NOMO-1 (cell line): Measurements from ENCODE around the gene MYCT1.
"Not testable (repeated sequence)": the region's sequence is repeated elsewhere in the genome, so short reads cannot be mapped to it uniquely, and the experiment has no call there.

Experiments used
- DNase-seq, 2 experiments: peaks; one replicate each; lab custom pipeline; 2025; ENCODE audit not compliant: unreplicated experiment in 2 of 2; lab: John Stamatoyannopoulos, UW

Gene MYCT1, protein sequence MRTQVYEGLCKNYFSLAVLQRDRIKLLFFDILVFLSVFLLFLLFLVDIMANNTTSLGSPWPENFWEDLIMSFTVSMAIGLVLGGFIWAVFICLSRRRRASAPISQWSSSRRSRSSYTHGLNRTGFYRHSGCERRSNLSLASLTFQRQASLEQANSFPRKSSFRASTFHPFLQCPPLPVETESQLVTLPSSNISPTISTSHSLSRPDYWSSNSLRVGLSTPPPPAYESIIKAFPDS

GRCh38 chr6:152697634-152698033 is at the start of gene MYCT1:
Gene MYCT1, plus strand, starts transcription at chr6:152697897. Its CDS starts 6 bp downstream, at chr6:152697903.
- DNase-seq = no peak

DNA sequence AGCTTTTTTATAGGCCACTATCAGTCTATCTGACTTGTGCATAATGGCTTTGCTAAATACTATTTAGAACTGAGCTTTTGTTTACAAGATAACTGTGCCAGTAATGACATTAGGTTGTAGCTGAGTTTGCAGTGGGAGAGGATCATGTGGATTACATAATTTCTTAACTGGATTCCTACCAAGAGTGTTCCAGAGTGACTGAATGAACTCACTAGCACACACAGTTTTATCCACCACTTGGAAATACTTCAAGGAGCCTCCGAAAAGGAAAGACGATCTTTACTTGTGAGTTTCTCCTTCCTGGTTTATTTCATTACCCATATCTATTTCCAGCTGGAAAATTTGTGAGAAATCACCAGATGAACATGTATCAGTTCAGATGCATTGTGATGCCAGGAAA is 49.6 kb upstream of the MYCT1 start:
- DNase-seq = no peak

- no peak for DNase-seq
Measured at GRCh38 chr6:152651986-152652385, 45.7 kb upstream of the MYCT1 start.

DNA sequence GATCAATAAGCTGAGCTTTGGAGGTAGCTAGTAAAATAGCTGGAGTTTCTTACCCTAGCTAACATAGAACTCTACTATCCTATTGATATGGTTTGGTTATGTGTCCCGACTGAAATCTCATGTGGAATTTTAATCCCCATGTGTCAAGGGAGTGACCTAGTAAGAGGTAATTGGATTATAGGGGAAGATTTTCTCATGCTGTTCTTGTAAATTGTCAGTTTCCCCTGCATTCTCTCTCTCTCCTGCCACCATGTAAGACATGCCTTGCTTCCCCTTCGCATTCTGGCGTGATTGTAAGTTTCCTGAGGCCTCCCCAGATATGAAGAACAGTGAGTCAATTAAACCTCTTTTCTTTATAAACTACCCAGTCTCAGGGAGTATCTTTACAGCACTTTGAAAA is 35.9 kb upstream of the MYCT1 start:
- DNase-seq = no peak

DNA sequence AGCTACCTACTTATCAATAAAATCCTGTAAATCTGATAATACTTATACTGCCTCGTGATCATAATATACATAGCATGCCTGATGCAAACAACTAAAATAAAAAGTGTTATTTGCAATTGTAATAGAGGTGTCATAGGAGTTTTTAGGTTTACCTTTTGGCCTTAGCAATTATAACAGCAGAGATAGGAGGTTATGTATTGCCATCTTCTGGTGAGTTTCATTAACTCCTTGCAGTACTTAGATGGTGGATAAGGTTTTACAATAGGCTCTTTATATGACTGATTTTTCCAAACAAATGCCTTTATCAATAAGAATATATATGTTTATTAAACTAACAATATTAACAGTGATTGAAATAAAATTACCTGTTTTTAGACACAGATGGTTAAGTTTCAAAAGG is 27.8 kb upstream of the MYCT1 start:
- DNase-seq = peak; percentile 23 to 57

- DNase-seq = no peak
Measured at GRCh38 chr6:152671171-152671570, 26.5 kb upstream of the MYCT1 start.

DNA sequence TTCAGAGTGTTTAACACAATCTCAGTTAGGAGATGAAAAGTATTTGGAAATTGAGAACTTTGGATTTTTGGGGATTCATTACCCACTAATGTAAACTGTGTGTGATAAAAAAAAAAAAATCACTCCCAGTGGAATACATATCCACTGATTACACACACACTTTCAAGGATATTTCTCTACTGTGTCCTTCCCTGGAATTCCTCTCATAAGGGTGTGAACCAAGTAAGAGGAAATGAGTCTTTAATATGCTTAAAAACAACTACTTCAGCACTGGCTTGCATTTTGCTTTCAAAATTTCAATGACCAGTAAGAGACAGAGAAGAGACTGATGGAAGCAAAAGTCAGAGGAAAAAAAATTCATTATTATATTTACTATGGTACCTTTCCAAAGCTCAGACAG is 24.5 kb upstream of the MYCT1 start:
- no peak for DNase-seq

DNA sequence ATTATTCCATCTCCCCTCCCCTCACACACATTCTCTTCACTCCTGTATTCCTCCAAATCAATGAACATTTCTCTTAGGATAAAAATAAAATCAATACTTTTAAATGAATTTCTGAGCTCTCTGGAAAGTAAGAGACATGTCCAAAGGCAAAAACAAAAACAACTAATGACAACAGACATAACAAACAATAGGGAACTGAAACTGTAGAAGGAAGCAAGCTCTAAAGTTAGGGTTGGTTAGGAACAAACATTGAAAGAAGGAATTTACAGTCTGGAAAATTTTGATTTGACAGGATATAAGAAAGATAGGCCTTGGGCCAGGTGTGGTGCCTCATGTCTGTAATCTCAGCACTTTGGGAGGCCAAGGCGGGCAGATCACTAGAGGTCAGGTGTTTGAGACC is 17.5 kb upstream of the MYCT1 start:
- DNase-seq = no peak

- DNase-seq = no peak
Measured at GRCh38 chr6:152680879-152681517, 16.7 kb upstream of the MYCT1 start.

DNA sequence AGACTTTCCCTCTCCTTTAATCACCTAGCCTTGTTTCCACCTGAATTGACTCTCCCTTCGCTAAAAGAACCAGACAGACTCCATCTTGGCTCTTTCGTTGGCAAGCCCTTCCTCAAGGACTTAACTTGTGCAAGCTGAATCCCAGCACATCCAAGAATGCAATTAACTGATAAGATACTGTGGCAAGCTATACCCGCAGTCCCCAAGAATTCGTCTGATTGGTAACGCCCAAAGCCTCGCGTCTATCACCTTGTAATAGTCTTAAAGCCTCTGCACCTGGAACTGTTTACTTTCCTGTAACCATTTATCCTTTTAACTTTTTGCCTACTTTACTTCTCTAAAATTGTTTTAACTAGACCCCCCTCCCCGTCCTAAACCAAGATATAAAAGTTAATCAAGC is 15.6 kb upstream of the MYCT1 start:
- no peak for DNase-seq

DNA sequence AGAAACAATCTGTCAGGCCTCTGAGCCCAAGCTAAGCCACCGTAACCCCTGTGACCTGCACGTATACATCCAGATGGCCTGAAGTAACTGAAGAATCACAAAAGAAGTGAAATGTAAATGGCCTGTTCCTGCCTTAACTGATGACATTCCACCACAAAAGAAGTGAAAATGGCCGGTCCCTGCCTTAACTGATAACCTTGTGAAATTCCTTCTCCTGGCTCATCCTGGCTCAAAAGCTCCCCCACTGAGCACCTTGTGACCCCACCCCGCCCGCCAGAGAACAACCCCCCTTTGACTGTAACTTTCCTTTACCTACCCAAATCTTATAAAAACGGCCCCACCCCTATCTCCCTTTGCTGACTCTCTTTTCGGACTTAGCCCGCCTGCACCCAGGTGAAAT is 14.8 kb upstream of the MYCT1 start:
- not testable (repeated sequence) for DNase-seq

DNA sequence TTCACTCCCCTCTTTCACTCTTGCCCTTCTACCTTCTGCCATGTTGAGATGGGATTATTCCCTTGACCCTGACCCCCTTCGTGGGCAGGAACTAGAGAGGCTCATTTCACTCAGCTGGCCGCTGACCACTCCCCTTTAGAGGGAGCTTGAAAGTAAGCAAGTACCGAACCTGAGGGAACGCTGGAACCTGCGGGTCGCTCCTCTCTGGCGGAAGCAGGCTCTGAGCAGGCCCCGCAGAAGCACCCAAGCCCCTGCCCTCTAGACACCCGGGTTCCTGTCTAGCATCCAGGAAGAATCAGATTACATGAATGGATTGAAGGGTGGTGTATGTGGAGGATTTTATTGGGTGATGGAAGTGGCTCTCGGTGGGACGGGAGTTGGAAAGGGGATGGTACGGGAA is 11.9 kb upstream of the MYCT1 start:
- DNase-seq = no peak

GRCh38 chr6:152695372-152696045 is 2.2 kb upstream of the MYCT1 start:
- DNase-seq = peak in 1 of 2 experiments; percentile 6

- no peak for DNase-seq
Measured at GRCh38 chr6:152696522-152696921, 1.2 kb upstream of the MYCT1 start.

DNA sequence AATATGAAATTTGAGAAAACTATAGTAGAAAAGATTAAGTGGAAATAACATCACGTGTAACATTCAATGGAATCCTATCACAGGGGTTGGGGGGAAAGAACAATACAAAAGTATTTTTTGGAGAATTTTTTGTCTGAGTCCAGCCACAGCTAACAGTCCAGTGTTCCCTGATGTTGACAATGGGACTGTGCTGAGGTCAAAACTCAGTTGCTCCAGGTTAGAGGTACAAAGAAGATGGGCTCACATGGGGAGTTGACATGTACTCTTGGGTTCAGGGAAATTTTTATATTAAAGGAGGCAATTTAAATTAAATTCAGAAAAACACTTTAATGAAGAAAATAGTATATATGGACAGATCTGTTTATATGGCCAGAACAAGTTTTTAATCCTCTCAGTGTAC is 995 bp downstream of the MYCT1 start:
- no peak for DNase-seq

DNA sequence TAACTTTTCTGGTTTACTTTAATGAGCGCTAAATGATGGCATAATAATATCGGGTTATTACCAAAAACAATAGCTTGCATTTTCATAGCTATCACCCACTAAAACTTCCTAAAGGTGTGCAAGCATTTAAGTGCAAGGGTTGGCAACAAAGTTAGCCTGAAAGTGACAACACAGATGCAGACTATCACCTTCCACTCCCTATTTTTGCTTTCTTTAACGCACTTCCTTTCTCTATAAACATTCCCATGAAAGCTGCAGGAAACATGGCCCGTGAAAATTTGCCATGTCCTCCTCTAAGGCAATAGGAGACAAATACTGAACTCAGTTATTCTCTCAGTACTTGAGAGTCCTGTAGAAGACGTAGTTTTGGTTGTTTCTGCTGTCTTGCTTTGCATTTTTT is 2.7 kb downstream of the MYCT1 start:
- no peak for DNase-seq

GRCh38 chr6:152701081-152701862 is 3.6 kb downstream of the MYCT1 start:
- no peak for DNase-seq

- DNase-seq = no peak
Measured at GRCh38 chr6:152701863-152702401, 4.2 kb downstream of the MYCT1 start.

GRCh38 chr6:152703750-152704149 is 6.1 kb downstream of the MYCT1 start:
- not testable (repeated sequence) for DNase-seq

- no peak for DNase-seq
Measured at GRCh38 chr6:152705327-152705726, 7.6 kb downstream of the MYCT1 start.

GRCh38 chr6:152716322-152716721 is 18.6 kb downstream of the MYCT1 start:
- DNase-seq = no peak
